ENCODE data around the gene DUOXA1.

DNA sequence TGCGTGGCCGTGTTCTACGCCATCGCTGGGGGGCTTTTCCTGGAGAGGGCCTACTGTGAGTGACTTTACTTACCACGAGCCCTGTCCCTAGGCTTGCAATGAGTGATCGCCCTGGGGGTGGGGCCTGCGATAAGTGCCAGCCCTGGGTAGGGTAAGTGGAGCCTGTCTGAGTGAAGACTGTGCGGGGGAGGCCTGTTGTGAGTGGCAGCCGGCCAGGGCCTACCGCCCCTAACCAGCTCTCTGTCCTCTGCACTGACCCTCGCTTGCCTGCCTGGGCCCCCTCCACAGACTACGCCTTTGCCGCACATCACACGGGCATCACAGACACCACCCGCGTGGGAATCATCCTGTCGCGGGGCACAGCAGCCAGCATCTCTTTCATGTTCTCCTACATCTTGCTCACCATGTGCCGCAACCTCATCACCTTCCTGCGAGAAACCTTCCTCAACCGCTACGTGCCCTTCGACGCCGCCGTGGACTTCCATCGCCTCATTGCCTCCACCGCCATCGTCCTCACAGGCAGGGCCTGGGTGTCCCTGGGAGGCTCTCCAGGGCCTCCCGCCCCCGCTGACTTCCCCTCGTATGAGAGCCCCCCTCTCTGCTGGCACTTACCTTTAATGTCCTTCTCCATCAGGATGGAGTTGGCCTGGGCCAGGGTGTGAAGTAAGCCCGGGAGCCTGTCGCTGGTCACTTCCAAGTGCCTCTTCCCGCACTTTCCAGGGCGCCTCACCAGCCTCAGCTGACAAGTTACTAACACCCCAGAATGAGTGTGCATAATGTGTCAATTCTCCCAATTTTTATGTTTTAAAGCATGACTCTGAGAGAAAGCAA lies 22.5 kb upstream of the DUOXA1 start:
- TF ChIP-seq POLR2A (IDR thresholded peaks at IDR 0.05; ENCODE audit: low read length) (no peak), CEBPB (IDR thresholded peaks at IDR 0.05) (no peak), MAZ (IDR thresholded peaks at IDR 0.05; ENCODE audit: borderline replicate concordance, low read depth, low read length) (no peak), BHLHE40 (IDR thresholded peaks at IDR 0.05; ENCODE audit: low read depth, low read length) (no peak)
- TF ChIP-seq, protein P1, sequence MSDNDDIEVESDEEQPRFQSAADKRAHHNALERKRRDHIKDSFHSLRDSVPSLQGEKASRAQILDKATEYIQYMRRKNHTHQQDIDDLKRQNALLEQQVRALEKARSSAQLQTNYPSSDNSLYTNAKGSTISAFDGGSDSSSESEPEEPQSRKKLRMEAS (IDR thresholded peaks at IDR 0.05): no peak
